ENCODE measurements around the gene RERG. TPM values are rescaled to one million over a fixed set of nuclear protein-coding genes. Genes with fewer than 3 reads are reported as not detected.

Gene RERG
- total RNA-seq, 3 donors from 2014 or later (not counting 1 experiment from before 2014, with no cell fraction given): not detected

DNA sequence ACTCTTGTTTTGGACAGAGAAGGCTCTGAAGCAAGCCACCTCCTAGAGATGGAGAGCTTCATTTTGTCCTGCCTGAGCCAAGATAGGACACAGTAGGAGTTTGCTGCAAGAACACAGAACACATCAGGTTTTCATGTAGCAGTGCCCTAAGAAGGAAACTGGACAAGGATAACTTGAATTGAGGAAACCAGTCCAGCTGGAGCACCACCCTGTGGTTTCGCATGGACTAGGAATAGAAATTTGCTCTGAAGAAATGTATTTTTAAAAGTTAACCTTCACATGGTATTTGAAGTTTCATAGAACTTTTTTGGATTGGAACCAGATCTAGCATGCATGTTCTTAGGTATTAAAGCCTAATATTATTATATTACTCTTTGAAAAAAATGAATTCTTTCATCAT is 68.8 kb downstream of the RERG start:
- 75% methylated on average over 1 of the region's 1 CpG for WGBS (ENCODE audit: insufficient coverage)
- Histone ChIP-seq H3K4me1 (ENCODE audit: control insufficient read depth, insufficient read depth, low read length) (no peaks in the 10 kb centered on the region), H3K27ac (ENCODE audit: low read length) (no peak overlapping the region), H3K36me3 (ENCODE audit: control insufficient read depth, insufficient read depth, low read length) (no peaks in the 10 kb centered on the region), H3K27me3 (ENCODE audit: control insufficient read depth, insufficient read depth, low read length) (peaks cover 4% of the 10 kb centered on the region), H3K9me3 (ENCODE audit: control insufficient read depth, insufficient read depth, low read length) (no peaks in the 10 kb centered on the region), H3K4me3 (ENCODE audit: low read length) (no peak overlapping the region)
- ATAC-seq (no peak), DNase-seq (no peak)
- Mint-ChIP-seq H3K4me3 (no peak overlapping the region), H3K9me3 (no peaks in the 10 kb centered on the region), H3K4me1 (no peaks in the 10 kb centered on the region), H3K27me3 (ENCODE audit: low read depth in 2 of 2) (no peaks in the 10 kb centered on the region), H3K36me3 (no peaks in the 10 kb centered on the region), H3K27ac (no peak overlapping the region)
- intact Hi-C loops (cut with micrococcal nuclease): no loop called here
- TF ChIP-seq, protein P1, sequence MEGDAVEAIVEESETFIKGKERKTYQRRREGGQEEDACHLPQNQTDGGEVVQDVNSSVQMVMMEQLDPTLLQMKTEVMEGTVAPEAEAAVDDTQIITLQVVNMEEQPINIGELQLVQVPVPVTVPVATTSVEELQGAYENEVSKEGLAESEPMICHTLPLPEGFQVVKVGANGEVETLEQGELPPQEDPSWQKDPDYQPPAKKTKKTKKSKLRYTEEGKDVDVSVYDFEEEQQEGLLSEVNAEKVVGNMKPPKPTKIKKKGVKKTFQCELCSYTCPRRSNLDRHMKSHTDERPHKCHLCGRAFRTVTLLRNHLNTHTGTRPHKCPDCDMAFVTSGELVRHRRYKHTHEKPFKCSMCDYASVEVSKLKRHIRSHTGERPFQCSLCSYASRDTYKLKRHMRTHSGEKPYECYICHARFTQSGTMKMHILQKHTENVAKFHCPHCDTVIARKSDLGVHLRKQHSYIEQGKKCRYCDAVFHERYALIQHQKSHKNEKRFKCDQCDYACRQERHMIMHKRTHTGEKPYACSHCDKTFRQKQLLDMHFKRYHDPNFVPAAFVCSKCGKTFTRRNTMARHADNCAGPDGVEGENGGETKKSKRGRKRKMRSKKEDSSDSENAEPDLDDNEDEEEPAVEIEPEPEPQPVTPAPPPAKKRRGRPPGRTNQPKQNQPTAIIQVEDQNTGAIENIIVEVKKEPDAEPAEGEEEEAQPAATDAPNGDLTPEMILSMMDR (IDR thresholded peaks at IDR 0.05): no peak

DNA sequence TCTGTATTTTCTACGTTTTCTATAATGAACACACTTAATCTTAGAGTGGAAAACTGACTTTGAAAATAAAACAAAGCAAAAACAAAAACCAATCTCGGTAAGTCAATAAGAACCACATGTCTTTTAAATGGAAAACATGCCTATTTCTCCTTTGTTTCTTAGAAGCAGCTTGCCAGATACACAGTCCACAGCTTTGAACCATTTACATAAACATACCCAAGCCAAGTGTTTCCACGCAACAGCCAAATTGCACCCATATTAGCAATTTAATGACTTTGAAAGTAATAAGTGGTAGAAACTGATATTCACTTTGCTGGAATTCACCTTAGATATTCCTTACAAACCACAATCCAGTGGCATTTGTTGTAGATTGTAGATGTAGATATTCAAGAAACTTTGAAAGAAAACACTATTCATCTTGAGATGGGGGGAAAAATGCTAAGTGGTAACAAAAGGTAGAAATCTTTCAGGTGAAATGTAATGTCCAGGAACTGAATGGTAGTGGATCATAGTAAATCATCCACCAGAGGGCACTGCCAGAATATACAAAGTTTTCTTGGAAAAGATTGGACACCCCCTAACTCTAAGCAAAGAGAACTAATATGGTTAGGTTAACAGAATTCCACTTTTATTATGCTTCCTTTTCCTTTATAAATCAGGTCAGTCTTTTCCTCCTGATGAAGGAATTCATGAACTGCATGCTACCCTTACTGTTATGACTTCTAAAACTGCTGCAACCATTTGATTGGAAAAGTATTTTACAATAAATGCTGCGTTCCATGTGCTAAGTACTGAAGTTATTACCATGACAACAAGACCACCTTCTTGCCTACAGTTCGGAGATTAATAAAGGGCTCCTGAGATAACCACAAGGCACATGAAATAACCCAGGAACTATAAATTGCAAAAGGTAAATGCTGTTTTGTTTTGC is 69.8 kb downstream of the RERG start:
- Histone ChIP-seq H3K4me1 (ENCODE audit: control insufficient read depth, insufficient read depth, low read length) (no peaks in the 10 kb centered on the region), H3K9me3 (ENCODE audit: control insufficient read depth, insufficient read depth, low read length) (no peaks in the 10 kb centered on the region), H3K27me3 (ENCODE audit: control insufficient read depth, insufficient read depth, low read length) (peaks cover 4% of the 10 kb centered on the region), H3K4me3 (ENCODE audit: low read length) (no peak overlapping the region), H3K27ac (ENCODE audit: low read length) (no peak overlapping the region), H3K36me3 (ENCODE audit: control insufficient read depth, insufficient read depth, low read length) (no peaks in the 10 kb centered on the region)
- intact Hi-C loops (cut with micrococcal nuclease): no loop called here
- H3K27me3 Mint-ChIP-seq (ENCODE audit: low read depth in 2 of 2): no peaks in the 10 kb centered on the region
- no peaks in the 10 kb centered on the region for H3K4me1 Mint-ChIP-seq
- TF ChIP-seq, protein P1 (IDR thresholded peaks at IDR 0.05): no peak
- no peak for ATAC-seq
- no peaks in the 10 kb centered on the region for H3K36me3 Mint-ChIP-seq
- WGBS (ENCODE audit: insufficient coverage): 90% methylated on average over 3 of the region's 5 CpGs
- no peak overlapping the region for H3K4me3 Mint-ChIP-seq
- no peaks in the 10 kb centered on the region for H3K9me3 Mint-ChIP-seq
- no peak overlapping the region for H3K27ac Mint-ChIP-seq
- peak in 1 of 2 donors; percentile 15 for DNase-seq

DNA sequence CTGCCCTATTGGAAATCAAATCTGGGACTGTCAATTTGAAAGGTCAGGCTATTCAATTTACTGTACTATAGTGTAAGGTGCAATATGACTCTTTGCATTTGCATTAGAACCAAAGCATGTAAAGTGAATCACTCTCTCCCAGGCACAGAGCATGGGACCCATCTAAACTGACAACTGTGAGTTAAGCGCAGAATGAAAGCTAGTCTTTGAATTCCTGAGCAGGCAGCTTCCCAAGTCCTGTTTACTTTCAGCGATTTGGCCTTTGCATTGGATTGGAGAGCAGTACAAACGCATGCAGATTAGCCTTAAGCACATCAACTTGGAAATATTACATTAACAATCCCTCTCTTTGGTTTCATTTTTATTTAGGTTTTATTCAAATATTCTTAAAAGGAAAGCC is 74.6 kb downstream of the RERG start:
- no peak overlapping the region for H3K27ac Mint-ChIP-seq
- H3K27me3 Mint-ChIP-seq (ENCODE audit: low read depth in 2 of 2): peaks cover 4 to 12% of the 10 kb centered on the region in 2 donors
- H3K27me3 ChIP-seq (ENCODE audit: control insufficient read depth, insufficient read depth, low read length): no peaks in the 10 kb centered on the region
- H3K9me3 ChIP-seq (ENCODE audit: control insufficient read depth, insufficient read depth, low read length): no peaks in the 10 kb centered on the region
- no peaks in the 10 kb centered on the region for H3K36me3 ChIP-seq (ENCODE audit: control insufficient read depth, insufficient read depth, low read length)
- H3K27ac ChIP-seq (ENCODE audit: low read length): no peak overlapping the region
- H3K36me3 Mint-ChIP-seq: no peaks in the 10 kb centered on the region
- intact Hi-C loops (cut with micrococcal nuclease): no loop called here
- H3K4me3 ChIP-seq (ENCODE audit: low read length): no peak overlapping the region
- H3K4me1 Mint-ChIP-seq: no peaks in the 10 kb centered on the region
- TF ChIP-seq, protein P1 (IDR thresholded peaks at IDR 0.05): no peak
- no peak overlapping the region for H3K4me3 Mint-ChIP-seq
- 89% methylated on average over 3 of the region's 3 CpGs for WGBS (ENCODE audit: insufficient coverage)
- no peak for ATAC-seq
- H3K9me3 Mint-ChIP-seq: no peaks in the 10 kb centered on the region
- no peak for DNase-seq
- H3K4me1 ChIP-seq (ENCODE audit: control insufficient read depth, insufficient read depth, low read length): no peaks in the 10 kb centered on the region

Data from natural killer cell (primary cell).